H9 (cell line): ENCODE measurements around the gene KCNIP4. TPM values are rescaled to one million over a fixed set of nuclear protein-coding genes. Genes with fewer than 3 reads are reported as not detected.

Source experiments
- DNase-seq: peaks from one replicate; pipeline ENCODE4 v3.0.0-alpha.2; 2017
- H2AFZ ChIP-seq: one replicate; pipeline ENCODE4 v1.6.1; 2013; ENCODE audit warnings: mild to moderate bottlenecking, low read length, control low read depth, moderate library complexity
- H2AK5ac ChIP-seq: 2 replicates; pipeline ENCODE4 v1.6.1; 2013; ENCODE audit warnings: low read length, control low read depth, mixed read lengths; ENCODE audit not compliant: insufficient read length
- H2BK120ac ChIP-seq: one replicate; pipeline ENCODE4 v1.6.1; 2013; ENCODE audit warnings: low read depth, mild to moderate bottlenecking, low read length, control low read depth, inconsistent platforms; ENCODE audit not compliant: poor library complexity, severe bottlenecking
- H2BK12ac ChIP-seq: 2 replicates; pipeline ENCODE4 v1.6.1; 2013; ENCODE audit warnings: low read length, control low read depth, mixed read lengths, low read depth; ENCODE audit not compliant: insufficient read length
- H2BK15ac ChIP-seq: 2 replicates; pipeline ENCODE4 v1.6.1; 2013; ENCODE audit warnings: low read depth, low read length, control low read depth
- H2BK20ac ChIP-seq: one replicate; pipeline ENCODE4 v1.6.1; 2013; ENCODE audit warnings: low read depth, mild to moderate bottlenecking, low read length, control low read depth, inconsistent platforms; ENCODE audit not compliant: poor library complexity, severe bottlenecking
- H2BK5ac ChIP-seq: 2 replicates; pipeline ENCODE4 v1.6.1; 2013; ENCODE audit warnings: low read length, control low read depth, mixed read lengths; ENCODE audit not compliant: insufficient read length
- H3K14ac ChIP-seq: 2 replicates; pipeline ENCODE4 v1.6.1; 2013; ENCODE audit warnings: low read length, control low read depth; ENCODE audit not compliant: insufficient read depth
- H3K18ac ChIP-seq: 2 replicates; pipeline ENCODE4 v1.6.1; 2013; ENCODE audit warnings: low read depth, mild to moderate bottlenecking, mixed read lengths, low read length, control low read depth; ENCODE audit not compliant: insufficient read length
- H3K23ac ChIP-seq: 2 replicates; pipeline ENCODE4 v1.6.1; 2013; ENCODE audit warnings: low read length, control low read depth, mixed read lengths, low read depth; ENCODE audit not compliant: insufficient read length
- H3K23me2 ChIP-seq: 2 replicates; pipeline ENCODE4 v1.6.1; 2013; ENCODE audit warnings: low read depth, mild to moderate bottlenecking, mixed read lengths, low read length, control low read depth; ENCODE audit not compliant: insufficient read length, poor library complexity, severe bottlenecking
- H3K27ac ChIP-seq: 2 replicates; pipeline ENCODE4 v1.5.1; 2013; ENCODE audit warnings: low read length, control low read depth, mixed read lengths, low read depth; ENCODE audit not compliant: insufficient read length
- H3K27me3 ChIP-seq: 2 replicates; pipeline ENCODE4 v1.6.1; 2013; ENCODE audit warnings: low read length, control low read depth, inconsistent platforms; ENCODE audit not compliant: insufficient read depth
- H3K4ac ChIP-seq: 2 replicates; pipeline ENCODE4 v1.6.1; 2013; ENCODE audit warnings: low read depth, mild to moderate bottlenecking, control low read depth, inconsistent platforms, low read length, moderate library complexity
- H3K4me1 ChIP-seq: 2 replicates; pipeline ENCODE4 v1.6.1; 2013; ENCODE audit warnings: low read length, control low read depth, inconsistent platforms; ENCODE audit not compliant: insufficient read depth
- H3K4me2 ChIP-seq: 2 replicates; pipeline ENCODE4 v1.6.1; 2013; ENCODE audit warnings: low read length, control low read depth, mixed read lengths; ENCODE audit not compliant: insufficient read length, insufficient read depth
- H3K56ac ChIP-seq: 2 replicates; pipeline ENCODE4 v1.6.1; 2013; ENCODE audit warnings: low read depth, mild to moderate bottlenecking, mixed read lengths, low read length, control low read depth; ENCODE audit not compliant: insufficient read length
- H3K79me1 ChIP-seq: 2 replicates; pipeline ENCODE4 v1.6.1; 2013; ENCODE audit warnings: low read depth, mild to moderate bottlenecking, moderate library complexity, low read length, control low read depth, inconsistent platforms; ENCODE audit not compliant: insufficient read depth, poor library complexity, severe bottlenecking
- H3K79me2 ChIP-seq: 2 replicates; pipeline ENCODE4 v1.6.1; 2013; ENCODE audit warnings: low read length, control low read depth, inconsistent platforms; ENCODE audit not compliant: insufficient read depth
- H3K9ac ChIP-seq: 2 replicates; pipeline ENCODE4 v1.6.1; 2013; ENCODE audit warnings: low read length, control low read depth, mixed read lengths; ENCODE audit not compliant: insufficient read length; ENCODE audit errors: extremely low read depth
- H3K9me3 ChIP-seq: one replicate; pipeline ENCODE4 v1.6.1; 2013; ENCODE audit warnings: low read depth, low read length, inconsistent platforms; ENCODE audit not compliant: control insufficient read depth
- H3T11ph ChIP-seq: one replicate; pipeline ENCODE4 v1.6.1; 2013; ENCODE audit warnings: mild to moderate bottlenecking, low read length, control low read depth, inconsistent platforms
- H4K20me1 ChIP-seq: one replicate; pipeline ENCODE4 v1.6.1; 2013; ENCODE audit not compliant: control insufficient read depth, insufficient read length, insufficient read depth
- H4K5ac ChIP-seq: 2 replicates; pipeline ENCODE4 v1.6.1; 2013; ENCODE audit warnings: low read depth, mild to moderate bottlenecking, mixed read lengths, low read length, control low read depth; ENCODE audit not compliant: insufficient read length
- H4K8ac ChIP-seq: replicated peaks from 2 replicates; pipeline ENCODE4 v1.6.1; 2013; ENCODE audit warnings: low read length, control low read depth, mixed read lengths, low read depth; ENCODE audit not compliant: insufficient read length
- H4K91ac ChIP-seq: 2 replicates; pipeline ENCODE4 v1.6.1; 2013; ENCODE audit warnings: low read depth, mild to moderate bottlenecking, moderate library complexity, mixed read lengths, low read length, control low read depth; ENCODE audit not compliant: insufficient read length
- H3K27ac Mint-ChIP-seq, 3 experiments: 2 replicates in 2 of 3; 3 replicates in 1 of 3; pipeline ENCODE4 v1.8.0; 2020 to 2021; ENCODE audit warnings: mixed read lengths in 3 of 3, mild to moderate bottlenecking in 1 of 3, moderate library complexity in 1 of 3
- H3K27me3 Mint-ChIP-seq: 2 replicates; pipeline ENCODE4 v1.8.0; 2021; ENCODE audit warnings: low read depth, mild to moderate bottlenecking, moderate library complexity, mixed read lengths
- H3K36me3 Mint-ChIP-seq, 3 experiments: 2 replicates in 2 of 3; 3 replicates in 1 of 3; pipeline ENCODE4 v1.8.0; 2020 to 2021; ENCODE audit warnings: low read depth in 3 of 3, mixed read lengths in 3 of 3; ENCODE audit not compliant: insufficient read depth in 1 of 3
- H3K4me1 Mint-ChIP-seq, 2 experiments: 2 replicates each; pipeline ENCODE4 v1.8.0; 2020; ENCODE audit warnings: mixed read lengths in 2 of 2
- H3K4me3 Mint-ChIP-seq, 2 experiments: 2 replicates in 1 of 2; 3 replicates in 1 of 2; pipeline ENCODE4 v1.8.0; 2020 to 2021; ENCODE audit warnings: mild to moderate bottlenecking in 2 of 2, mixed read lengths in 2 of 2, moderate library complexity in 1 of 2
- H3K9me3 Mint-ChIP-seq, 2 experiments: 2 replicates in 1 of 2; 3 replicates in 1 of 2; pipeline ENCODE4 v1.8.0; 2020; ENCODE audit warnings: mild to moderate bottlenecking in 2 of 2, mixed read lengths in 2 of 2, moderate library complexity in 1 of 2
- CTCF ChIP-seq: fragments of 200-600 bp; sonication (generic); conservative IDR thresholded peaks from 3 replicates; pipeline ENCODE4 v1.8.0; 2021; ENCODE audit warnings: antibody characterized with exemption, mild to moderate bottlenecking
- total RNA-seq: library from RNA; stranded (reverse); gene quantifications from 2 replicates; pipeline ENCODE4 v1.2.1, GENCODE V29; 2021

Gene KCNIP4
- total RNA-seq, 1 experiment from 2014 or later: not detected

- H3K4me1 Mint-ChIP-seq: no peaks in the 10 kb centered on the region
- H4K91ac ChIP-seq: no peak overlapping the region
- H2AK5ac ChIP-seq: no peak overlapping the region
These were observed 37.7 kb upstream of the KCNIP4 start for GRCh38 chr4:21986307-21986706.

More at GRCh38 chr4:21986307-21986706, 37.7 kb upstream of the KCNIP4 start:
- Mint-ChIP-seq H3K36me3 (no peaks in the 10 kb centered on the region; a peak in 1 of 7 replicates), H3K27me3 (no peaks in the 10 kb centered on the region; the same call in 1 of the 2 replicates), H3K27ac (no peak overlapping the region), H3K4me3 (no peak overlapping the region), H3K9me3 (no peaks in the 10 kb centered on the region)
- no peak overlapping the region for H2BK12ac ChIP-seq
- H3K27me3 ChIP-seq: no peaks in the 10 kb centered on the region
- H3K18ac ChIP-seq: no peak overlapping the region
- H3K4me1 ChIP-seq: no peaks in the 10 kb centered on the region
- H3K9ac ChIP-seq: no peak overlapping the region
- no peak overlapping the region for H4K5ac ChIP-seq
- H2BK15ac ChIP-seq: no peak overlapping the region
- no peak overlapping the region for H2AFZ ChIP-seq
- H3K9me3 ChIP-seq: no peaks in the 10 kb centered on the region
- no peaks in the 10 kb centered on the region for H3K79me2 ChIP-seq
- DNase-seq: no peak
- H3K27ac ChIP-seq: no peak overlapping the region
- no peak overlapping the region for H2BK20ac ChIP-seq
- H3K4me2 ChIP-seq: no peak overlapping the region
- H2BK120ac ChIP-seq: no peak overlapping the region
- no peak overlapping the region for H3K4ac ChIP-seq
- no peak overlapping the region for H3K23ac ChIP-seq
- no peak for TF ChIP-seq CTCF
- no peak overlapping the region for H3K56ac ChIP-seq
- no peak overlapping the region for H3K14ac ChIP-seq
- H3K23me2 ChIP-seq: no peaks in the 10 kb centered on the region
- H3T11ph ChIP-seq: no peak overlapping the region
- H4K8ac ChIP-seq: no peak overlapping the region
- H2BK5ac ChIP-seq: no peak overlapping the region
- no peaks in the 10 kb centered on the region for H3K79me1 ChIP-seq
- no peaks in the 10 kb centered on the region for H4K20me1 ChIP-seq
